Measurements from ENCODE around the gene SPTB.

Gene SPTB

GRCh38 chr14:64850369-64851137, 29.2 kb downstream of the SPTB start:
- DNase-seq (ENCODE audit: low read depth) = no peak

- no peak for DNase-seq (ENCODE audit: low read depth)
Observed at GRCh38 chr14:64849940-64850339, 29.8 kb downstream of the SPTB start.

DNA sequence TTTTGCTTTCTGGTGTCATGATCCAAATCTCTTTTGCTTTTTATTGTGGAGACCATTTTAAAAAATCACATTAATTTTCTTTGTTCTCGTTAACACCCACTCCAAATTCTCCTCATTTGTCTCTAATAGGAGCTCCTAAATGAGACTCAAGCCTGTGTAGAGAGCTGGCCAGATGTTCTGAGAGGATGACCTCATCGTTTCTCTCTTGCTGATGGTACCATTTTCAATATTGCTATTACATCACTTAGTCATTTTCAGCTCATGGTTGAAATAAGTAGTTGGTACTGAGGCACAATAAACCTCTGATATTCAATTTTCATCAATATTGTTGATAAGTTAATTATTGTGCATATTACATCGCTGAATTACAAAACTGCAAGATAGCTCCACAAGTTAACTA, 31.5 kb downstream of the SPTB start:
- no peak for DNase-seq (ENCODE audit: low read depth)

DNA sequence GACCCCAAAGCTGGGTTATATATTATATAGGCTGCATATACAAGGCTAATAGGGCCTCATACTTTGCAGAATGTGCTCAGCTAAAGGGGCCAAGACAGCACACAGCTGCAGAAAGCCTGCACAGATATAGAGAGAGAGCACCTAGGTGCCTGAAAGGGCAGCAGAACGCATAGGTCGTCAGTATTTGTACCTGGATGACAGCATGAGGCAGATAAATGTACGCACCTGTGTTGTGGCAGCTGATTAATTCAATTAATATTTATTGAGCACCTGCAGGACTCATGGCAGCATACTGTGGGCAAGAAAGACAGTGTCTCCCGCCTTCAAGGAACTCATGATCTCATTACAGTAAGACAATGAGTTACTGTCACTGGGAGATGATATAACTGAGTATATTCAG, 33.4 kb downstream of the SPTB start:
- no peak for DNase-seq (ENCODE audit: low read depth)

GRCh38 chr14:64845878-64846277, 33.8 kb downstream of the SPTB start:
- DNase-seq (ENCODE audit: low read depth) = no peak

- no peak for DNase-seq (ENCODE audit: low read depth)
Observed at GRCh38 chr14:64844969-64845536, 34.7 kb downstream of the SPTB start.

- DNase-seq (ENCODE audit: low read depth) = no peak
Observed at GRCh38 chr14:64844272-64844671, 35.4 kb downstream of the SPTB start.

DNA sequence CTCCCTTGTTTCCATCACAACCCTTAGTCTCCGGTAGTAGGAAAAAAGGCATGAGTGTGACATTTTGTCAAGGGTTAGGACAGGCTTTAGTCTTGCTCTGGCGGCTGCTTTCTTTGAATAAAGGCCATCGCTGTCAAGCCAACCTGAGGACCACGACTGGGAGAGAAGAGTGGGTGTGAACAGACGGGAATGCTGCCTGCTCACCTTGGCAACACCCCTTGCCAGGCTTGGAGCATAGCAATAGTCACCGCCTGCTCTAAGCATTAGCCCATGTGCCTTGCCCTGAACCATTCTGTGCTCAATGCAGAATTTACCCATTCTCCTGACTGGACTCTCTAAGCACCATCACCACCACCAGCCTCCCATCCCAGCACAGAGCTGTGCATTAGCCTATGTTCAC, 36.2 kb downstream of the SPTB start:
- DNase-seq (ENCODE audit: low read depth) = no peak

GRCh38 chr14:64841772-64842750, 37.6 kb downstream of the SPTB start:
- peak; percentile 46 for DNase-seq (ENCODE audit: low read depth)

- no peak for DNase-seq (ENCODE audit: low read depth)
Observed at GRCh38 chr14:64841121-64841651, 38.5 kb downstream of the SPTB start.

- no peak for DNase-seq (ENCODE audit: low read depth)
Observed at GRCh38 chr14:64838656-64839055, 41.1 kb downstream of the SPTB start.

- no peak for DNase-seq (ENCODE audit: low read depth)
Observed at GRCh38 chr14:64835431-64835830, 44.3 kb downstream of the SPTB start.

GRCh38 chr14:64834965-64835364, 44.7 kb downstream of the SPTB start:
- DNase-seq (ENCODE audit: low read depth) = no peak

DNA sequence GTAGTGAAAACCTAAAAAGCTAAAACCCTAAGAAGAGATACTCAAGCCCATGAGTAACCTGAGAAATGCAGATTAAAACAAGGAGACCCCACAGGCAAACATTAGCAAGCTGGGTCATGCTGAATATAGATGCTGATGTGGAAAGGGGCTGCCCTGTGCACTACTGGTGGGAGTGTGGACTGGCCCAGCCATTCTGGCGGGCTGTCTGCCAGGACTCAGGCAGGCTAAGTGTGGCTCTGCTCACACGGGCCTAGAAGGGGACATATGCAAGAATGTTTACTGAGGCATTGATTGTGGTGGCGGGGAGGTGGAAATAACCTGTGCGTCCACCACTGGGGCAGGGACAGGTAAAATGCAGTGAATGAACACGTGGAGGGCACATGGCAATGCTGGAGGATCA, 48.3 kb downstream of the SPTB start:
- DNase-seq (ENCODE audit: low read depth) = no peak

DNA sequence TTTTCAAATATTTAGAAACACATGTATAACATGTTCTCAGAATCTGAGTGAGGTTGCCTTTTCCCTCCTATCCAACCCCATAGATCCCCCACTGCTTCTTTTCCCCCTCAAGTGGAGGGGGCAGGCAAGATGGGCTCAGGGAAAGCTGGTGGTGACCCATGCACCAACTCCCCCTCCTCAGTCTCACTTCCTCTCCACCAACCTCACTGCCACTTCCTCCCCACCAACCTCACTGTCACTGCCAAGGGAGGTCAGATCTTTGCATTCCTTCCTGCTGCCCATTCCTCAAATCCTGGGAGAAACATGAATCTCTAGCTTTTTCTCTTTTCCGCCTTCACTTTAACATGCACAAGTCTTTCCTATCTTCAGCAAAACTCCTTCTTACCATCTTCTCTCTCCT, 48.7 kb downstream of the SPTB start:
- no peak for DNase-seq (ENCODE audit: low read depth)

DNA sequence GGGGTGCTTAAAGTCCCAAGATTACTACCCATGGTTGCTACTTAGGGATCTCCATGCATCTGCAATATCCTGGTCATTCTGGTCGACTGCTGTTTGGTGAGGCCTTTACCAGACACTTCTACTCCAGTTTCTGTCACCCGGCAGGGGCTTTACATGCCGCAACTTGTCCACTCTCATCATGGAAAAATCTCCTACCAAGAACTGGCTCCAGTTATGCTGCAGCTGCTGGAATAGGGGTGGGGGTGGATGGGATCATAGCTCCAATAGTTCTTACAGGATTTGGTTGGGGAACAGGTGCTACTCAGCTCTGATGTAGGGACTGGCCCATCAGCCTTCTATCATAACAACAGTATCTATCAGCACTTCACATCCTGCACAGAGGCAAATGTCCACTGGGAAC, 51.6 kb downstream of the SPTB start:
- DNase-seq (ENCODE audit: low read depth) = no peak

GRCh38 chr14:64826845-64827244, 52.9 kb downstream of the SPTB start:
- no peak for DNase-seq (ENCODE audit: low read depth)

GRCh38 chr14:64826333-64826732, 53.4 kb downstream of the SPTB start:
- DNase-seq (ENCODE audit: low read depth) = no peak

GRCh38 chr14:64825509-64825908, 54.2 kb downstream of the SPTB start:
- no peak for DNase-seq (ENCODE audit: low read depth)

- DNase-seq (ENCODE audit: low read depth) = no peak
Observed at GRCh38 chr14:64825006-64825405, 54.7 kb downstream of the SPTB start.

DNA sequence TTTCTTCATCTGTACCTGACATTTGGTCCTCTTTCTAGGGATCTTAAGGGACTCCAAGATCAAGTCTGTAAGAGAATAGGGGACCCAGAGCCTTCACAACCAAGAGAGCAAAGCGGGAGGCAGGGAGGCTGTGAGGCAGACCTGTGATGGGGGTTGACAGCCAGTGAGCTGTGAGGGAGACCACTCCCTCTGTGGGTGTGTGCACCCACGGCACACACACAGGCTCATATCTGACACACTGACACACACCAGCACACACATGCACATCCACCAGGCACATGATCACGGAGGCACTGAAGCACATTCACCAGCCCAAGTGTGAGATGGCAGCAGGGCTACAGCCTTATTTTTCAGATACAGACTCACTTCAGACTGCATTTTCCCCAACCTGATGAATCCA, 55.2 kb downstream of the SPTB start:
- DNase-seq (ENCODE audit: low read depth) = no peak

- peak; percentile 29 for DNase-seq (ENCODE audit: low read depth)
Observed at GRCh38 chr14:64823305-64823861, 56.3 kb downstream of the SPTB start.

Data from CMK (cell line).